ENCODE data around the gene ZNF281. TPM values are rescaled to one million over a fixed set of nuclear protein-coding genes. Genes with fewer than 3 reads are reported as not detected.

Gene ZNF281
- polyA plus RNA-seq, 1 of the 3 experiments (the other 2 are of a cell fraction): 3.0 TPM

DNA sequence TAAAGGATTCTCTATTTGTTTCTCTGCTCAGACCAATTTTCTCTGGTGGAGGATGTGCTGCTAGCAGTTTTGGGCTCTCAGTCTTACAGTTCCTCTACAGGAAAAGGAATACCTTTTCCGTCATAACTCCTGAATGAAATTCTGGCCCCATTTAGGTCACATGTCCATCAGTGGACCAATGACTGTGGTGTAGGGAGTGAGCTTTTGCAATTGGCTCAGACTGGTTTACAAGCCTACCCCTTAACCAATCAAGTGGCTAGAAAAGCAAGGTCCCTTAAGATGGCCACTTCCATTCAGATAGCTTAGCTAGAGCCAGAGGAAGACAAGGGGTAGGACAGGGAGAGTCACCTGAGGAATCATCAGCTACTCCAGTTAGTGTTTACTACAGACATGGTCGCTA, 16.4 kb upstream of the ZNF281 start (continued):
- TF ChIP-seq, protein P1, sequence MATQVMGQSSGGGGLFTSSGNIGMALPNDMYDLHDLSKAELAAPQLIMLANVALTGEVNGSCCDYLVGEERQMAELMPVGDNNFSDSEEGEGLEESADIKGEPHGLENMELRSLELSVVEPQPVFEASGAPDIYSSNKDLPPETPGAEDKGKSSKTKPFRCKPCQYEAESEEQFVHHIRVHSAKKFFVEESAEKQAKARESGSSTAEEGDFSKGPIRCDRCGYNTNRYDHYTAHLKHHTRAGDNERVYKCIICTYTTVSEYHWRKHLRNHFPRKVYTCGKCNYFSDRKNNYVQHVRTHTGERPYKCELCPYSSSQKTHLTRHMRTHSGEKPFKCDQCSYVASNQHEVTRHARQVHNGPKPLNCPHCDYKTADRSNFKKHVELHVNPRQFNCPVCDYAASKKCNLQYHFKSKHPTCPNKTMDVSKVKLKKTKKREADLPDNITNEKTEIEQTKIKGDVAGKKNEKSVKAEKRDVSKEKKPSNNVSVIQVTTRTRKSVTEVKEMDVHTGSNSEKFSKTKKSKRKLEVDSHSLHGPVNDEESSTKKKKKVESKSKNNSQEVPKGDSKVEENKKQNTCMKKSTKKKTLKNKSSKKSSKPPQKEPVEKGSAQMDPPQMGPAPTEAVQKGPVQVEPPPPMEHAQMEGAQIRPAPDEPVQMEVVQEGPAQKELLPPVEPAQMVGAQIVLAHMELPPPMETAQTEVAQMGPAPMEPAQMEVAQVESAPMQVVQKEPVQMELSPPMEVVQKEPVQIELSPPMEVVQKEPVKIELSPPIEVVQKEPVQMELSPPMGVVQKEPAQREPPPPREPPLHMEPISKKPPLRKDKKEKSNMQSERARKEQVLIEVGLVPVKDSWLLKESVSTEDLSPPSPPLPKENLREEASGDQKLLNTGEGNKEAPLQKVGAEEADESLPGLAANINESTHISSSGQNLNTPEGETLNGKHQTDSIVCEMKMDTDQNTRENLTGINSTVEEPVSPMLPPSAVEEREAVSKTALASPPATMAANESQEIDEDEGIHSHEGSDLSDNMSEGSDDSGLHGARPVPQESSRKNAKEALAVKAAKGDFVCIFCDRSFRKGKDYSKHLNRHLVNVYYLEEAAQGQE (IDR thresholded peaks at IDR 0.05; ENCODE audit: low read depth, low read length): no peak
- TF ChIP-seq MXI1 (IDR thresholded peaks at IDR 0.05; ENCODE audit: low read depth, low read length) (no peak), SIN3A (IDR thresholded peaks at IDR 0.05; ENCODE audit: borderline replicate concordance, low read depth, low read length) (no peak), RXRA (IDR thresholded peaks at IDR 0.05; ENCODE audit: borderline replicate concordance, low read depth) (no peak)

DNA sequence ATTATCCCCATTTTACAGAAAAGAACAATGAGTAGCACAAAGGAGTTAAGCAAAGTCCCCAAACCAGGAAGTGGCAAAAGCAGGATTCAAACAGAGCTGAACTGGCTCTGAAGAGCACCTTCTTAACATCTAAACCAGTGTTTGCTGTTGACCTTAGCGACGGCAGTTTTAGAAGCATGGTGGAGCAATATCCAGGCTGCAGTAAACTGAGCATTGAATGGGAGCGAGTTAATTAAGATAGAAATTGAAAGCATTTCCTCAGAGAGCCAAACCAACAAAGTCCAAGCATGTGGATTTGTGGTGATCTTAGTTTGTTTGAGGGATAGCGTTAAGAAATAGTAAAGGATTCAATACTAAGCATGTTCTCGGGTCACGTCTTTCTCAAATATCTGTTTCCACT, 13.4 kb upstream of the ZNF281 start:
- WGBS (ENCODE audit: low lambda C conversion rate): 98% methylated on average over 6 of the region's 6 CpGs
- H4K20me1 ChIP-seq (ENCODE audit: insufficient read depth): no peaks in the 10 kb centered on the region
- H3K79me2 ChIP-seq (ENCODE audit: insufficient read depth): no peaks in the 10 kb centered on the region
- no peak overlapping the region for H3K4me2 ChIP-seq
- no peaks in the 10 kb centered on the region for H3K4me1 ChIP-seq (ENCODE audit: control insufficient read depth in 1 of 2, insufficient read depth in 2 of 2, low read depth in 1 of 2, low read length in 1 of 2)
- H3K27ac ChIP-seq (ENCODE audit: low read depth in 2 of 2, low read length in 1 of 2): no peak overlapping the region
- ChIA-PET CTCF (interaction anchor here (1.6 kb wide), 1 partner anchor 65 kb away, joined by 4 read pairs; no protein-coding TSS in a partner anchor), POLR2A (no interaction called here)
- H3F3A ChIP-seq (replicated peaks; ENCODE audit: insufficient read depth): peaks cover under 1% of the 10 kb centered on the region
- no peak for TF ChIP-seq FOXM1 (IDR thresholded peaks at IDR 0.05; ENCODE audit: low read depth)
- TF ChIP-seq, protein P1 (IDR thresholded peaks at IDR 0.05; ENCODE audit: low read depth, low read length): no peak
- TF ChIP-seq, protein P2, sequence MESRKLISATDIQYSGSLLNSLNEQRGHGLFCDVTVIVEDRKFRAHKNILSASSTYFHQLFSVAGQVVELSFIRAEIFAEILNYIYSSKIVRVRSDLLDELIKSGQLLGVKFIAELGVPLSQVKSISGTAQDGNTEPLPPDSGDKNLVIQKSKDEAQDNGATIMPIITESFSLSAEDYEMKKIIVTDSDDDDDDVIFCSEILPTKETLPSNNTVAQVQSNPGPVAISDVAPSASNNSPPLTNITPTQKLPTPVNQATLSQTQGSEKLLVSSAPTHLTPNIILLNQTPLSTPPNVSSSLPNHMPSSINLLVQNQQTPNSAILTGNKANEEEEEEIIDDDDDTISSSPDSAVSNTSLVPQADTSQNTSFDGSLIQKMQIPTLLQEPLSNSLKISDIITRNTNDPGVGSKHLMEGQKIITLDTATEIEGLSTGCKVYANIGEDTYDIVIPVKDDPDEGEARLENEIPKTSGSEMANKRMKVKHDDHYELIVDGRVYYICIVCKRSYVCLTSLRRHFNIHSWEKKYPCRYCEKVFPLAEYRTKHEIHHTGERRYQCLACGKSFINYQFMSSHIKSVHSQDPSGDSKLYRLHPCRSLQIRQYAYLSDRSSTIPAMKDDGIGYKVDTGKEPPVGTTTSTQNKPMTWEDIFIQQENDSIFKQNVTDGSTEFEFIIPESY (IDR thresholded peaks at IDR 0.05; ENCODE audit: borderline replicate concordance, low read depth): no peak
- TF ChIP-seq TCF12 (IDR thresholded peaks at IDR 0.05): no peak
- no peak for TF ChIP-seq MXI1 (IDR thresholded peaks at IDR 0.05; ENCODE audit: low read depth, low read length)
- H3K9ac ChIP-seq: no peak overlapping the region
- H3K27me3 ChIP-seq (ENCODE audit: insufficient read depth): no peaks in the 10 kb centered on the region
- H3K36me3 ChIP-seq (replicated peaks in 1 of 2; ENCODE audit: control insufficient read depth in 1 of 2, insufficient read depth in 2 of 2, low read length in 1 of 2): no peaks in the 10 kb centered on the region
- DNase-seq: no peak
- no peaks in the 10 kb centered on the region for H3K9me2 ChIP-seq
- H2AFZ ChIP-seq (ENCODE audit: low read depth): no peak overlapping the region
- H3K4me3 ChIP-seq (ENCODE audit: low read depth in 2 of 2, low read length in 1 of 2): no peak overlapping the region
- no peaks in the 10 kb centered on the region for H3K9me3 ChIP-seq

Data from SK-N-SH (cell line).